CD4-positive, alpha-beta T cell treated with Interleukin-15 for 4 hours (primary cell): ENCODE data around the gene ATF7.
"Not testable (repeated sequence)": the region's sequence is repeated elsewhere in the genome, so short reads cannot be mapped to it uniquely, and the experiment has no call there.

Experiments used
- DNase-seq: peaks from one replicate; pipeline ENCODE4 v3.0.0-alpha.2; 2020; ENCODE audit warnings: low spot score

Gene ATF7

GRCh38 chr12:53564941-53565340 lies 61.2 kb downstream of the ATF7 start:
- no peak for DNase-seq

DNA sequence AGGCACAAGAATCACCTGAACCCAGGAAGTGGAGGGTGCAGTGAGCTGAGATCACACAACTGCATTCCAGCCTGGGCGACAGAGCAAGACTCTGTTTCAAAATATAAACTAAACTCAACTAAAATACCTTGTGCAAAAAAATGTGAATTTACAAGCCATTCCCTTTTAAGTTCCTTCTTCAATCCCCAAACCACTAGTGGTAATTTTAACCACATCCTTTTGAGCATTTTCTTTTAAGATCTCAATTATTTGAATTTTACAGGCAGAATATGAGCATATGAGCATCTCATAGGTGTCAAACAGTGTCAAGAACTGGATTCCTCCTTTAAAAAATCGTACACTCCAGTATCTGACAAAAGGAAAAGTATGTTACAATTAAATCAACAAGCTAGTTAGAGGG lies 61.9 kb downstream of the ATF7 start:
- no peak for DNase-seq

- DNase-seq: no peak
These were observed 62.6 kb downstream of the ATF7 start for GRCh38 chr12:53563452-53564028.

DNA sequence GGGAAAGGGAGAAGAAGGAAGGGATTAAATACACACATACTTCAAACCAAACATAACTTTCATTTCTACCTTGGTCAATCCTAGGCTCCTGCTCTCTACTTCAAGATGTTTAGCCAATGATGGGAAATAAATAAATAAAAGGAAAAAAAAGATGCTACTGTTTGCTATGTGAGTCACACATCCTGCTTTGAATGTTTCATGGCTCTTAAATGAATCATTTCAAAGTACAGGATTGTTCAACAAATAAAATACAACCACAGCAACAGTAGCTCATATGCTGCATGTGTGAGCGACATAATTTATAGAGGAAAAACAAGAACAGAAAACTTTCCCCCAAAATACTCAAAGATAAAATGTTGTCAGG lies 64.6 kb downstream of the ATF7 start:
- no peak for DNase-seq

DNA sequence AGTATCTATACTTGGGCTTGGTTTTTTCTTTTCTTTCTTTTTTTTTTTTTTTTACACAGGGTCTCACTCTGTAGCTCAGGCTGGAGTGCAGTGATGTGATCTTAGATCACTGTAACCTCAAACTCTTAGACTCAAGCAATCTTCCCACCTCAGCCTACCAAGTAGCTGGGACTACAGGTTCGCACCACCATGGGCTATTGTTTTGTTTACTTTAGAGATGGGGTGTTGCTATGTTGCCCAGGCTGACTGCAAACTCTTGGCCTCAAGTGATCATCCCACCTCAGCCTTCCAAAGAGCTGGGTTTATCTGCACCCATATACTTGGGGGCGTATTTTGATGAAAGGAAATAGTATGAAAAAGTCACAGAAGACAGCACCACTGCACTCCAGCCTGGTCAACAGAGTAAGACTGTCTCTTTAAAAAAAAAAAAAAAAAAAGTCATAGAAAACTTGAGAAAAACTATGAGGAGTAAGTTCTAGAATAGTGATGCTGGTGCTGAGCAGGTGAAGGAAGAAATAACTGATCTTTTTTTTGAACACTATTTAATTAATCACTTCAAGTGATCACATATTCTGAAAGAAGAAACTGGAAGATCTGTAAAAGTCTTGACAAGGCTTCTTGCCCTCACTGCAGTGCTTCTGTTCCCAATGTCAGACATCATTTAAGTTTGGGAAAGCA lies 65.1 kb downstream of the ATF7 start:
- no peak for DNase-seq

GRCh38 chr12:53560351-53560750 lies 65.8 kb downstream of the ATF7 start:
- no peak for DNase-seq

DNA sequence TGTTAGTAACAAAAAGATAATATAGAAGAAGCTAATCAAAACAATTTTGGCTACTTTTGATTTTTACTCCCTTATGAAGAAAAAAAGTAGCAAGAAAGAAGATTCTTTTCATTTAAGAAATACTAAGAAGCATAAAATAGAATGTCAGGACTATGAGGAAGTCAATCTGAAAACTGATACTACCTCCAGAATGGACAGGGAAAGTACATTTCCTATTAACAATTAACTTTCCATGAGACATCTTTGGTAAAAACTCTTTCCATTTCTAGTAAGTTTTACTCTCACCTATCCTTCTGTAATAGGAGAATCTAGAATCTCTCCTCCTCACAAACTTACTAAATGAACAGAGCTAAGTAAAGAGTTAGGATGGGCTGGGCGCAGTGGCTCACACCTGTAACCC lies 67.6 kb downstream of the ATF7 start:
- DNase-seq: no peak

GRCh38 chr12:53552361-53553327 lies 73.5 kb downstream of the ATF7 start:
- DNase-seq: no peak

DNA sequence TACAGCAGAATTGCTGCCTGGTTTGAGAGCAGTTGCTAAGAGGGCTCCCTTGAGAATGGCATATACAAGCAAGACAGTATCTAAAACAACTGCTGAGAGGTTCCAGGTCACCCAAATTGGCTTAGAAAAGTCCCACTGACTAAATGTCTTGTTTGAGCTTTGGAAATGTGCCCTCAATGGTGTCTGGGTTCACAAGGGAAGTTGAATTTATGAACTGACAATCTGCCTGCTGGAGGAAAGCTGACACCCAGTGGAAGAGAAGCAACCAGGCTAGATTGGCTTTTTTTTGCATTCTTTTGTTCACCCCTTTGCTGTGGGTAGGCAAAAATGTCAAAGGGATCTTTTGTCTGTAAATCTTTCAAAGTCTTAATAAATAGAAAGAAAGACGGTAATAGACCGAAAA lies 74.3 kb downstream of the ATF7 start:
- no peak for DNase-seq

- no peak for DNase-seq
These were observed 75.6 kb downstream of the ATF7 start for GRCh38 chr12:53550595-53550994.

DNA sequence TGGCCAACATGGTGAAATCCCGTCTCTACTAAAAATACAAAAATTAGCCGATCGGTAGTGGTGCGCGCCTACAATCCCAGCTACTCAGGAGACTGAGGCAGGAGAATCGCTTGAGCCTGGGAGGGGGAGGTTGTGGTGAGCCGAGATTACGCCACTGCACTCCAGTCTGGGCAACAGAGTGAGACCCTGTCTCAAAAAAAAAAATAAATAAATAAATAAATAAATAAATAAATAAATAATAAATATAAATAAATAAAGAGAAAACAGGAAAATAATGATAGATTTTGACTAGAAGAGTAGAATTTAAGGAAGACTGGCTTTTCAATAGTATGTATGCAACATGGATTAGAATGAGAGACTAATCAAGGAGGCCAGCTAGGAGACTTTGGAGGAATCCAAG lies 76.1 kb downstream of the ATF7 start:
- DNase-seq: not testable (repeated sequence)

DNA sequence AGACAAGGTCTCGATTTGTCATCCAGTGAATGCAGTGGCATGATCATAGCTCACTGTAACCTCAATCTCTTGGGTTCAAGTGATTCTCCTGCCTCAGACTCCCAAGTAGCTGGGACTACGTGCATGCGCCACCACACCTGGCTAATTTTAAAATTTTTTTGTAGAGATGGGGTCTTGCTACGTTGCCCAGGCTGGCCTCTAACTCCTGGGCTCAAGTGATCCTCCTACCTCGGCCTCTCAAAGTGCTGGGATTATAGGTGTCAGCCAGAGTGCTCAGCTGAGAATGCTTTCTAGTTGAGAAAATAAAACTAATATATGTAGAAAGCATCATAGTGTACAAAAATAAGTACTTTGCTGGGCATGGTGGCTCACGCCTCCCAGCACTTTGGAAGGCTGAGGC lies 77.8 kb downstream of the ATF7 start:
- DNase-seq: not testable (repeated sequence)

DNA sequence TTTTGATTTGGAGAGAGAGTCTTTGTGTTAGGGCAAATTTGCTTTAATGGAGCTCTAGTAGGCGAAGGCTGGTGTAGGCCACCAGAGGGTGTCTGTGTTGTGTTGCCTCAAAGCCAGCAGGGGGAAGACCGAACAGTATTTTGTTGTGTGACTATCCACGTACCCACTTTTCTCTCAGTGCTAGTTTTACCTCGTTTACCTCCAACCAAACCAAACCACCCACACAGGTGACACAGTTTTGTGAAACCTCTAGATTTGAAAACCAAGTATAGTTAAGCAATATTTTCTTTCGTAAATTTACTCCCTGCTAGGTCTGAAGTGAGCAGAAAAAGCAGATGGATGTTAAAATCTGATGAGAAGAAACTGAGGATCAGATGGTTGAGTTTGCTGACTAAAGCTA lies 82.6 kb downstream of the ATF7 start:
- peak; percentile 49 for DNase-seq

GRCh38 chr12:53539526-53539925 lies 86.7 kb downstream of the ATF7 start:
- no peak for DNase-seq

DNA sequence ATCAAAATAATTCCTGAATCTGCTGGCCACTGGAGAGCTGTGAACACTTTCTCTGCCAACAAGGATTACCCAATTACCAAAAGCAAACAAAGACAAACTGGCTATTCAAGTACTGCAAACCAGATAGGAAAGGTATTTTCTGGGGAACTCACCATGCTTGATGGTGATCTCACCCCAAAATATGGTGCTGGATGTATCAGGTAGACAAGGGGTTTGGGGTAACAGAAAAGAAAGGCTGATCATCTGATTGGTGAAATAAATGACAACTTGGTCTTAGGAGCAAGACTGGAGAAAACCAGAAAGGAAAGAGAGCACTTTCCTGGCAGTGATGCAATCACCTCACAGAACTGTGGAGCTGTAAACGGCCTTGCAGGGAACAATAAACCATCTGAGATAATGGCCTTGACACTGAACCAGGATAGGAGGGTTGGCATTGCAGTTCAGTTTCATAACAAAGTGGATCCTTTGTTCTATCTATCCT lies 87.9 kb downstream of the ATF7 start:
- no peak for DNase-seq

DNA sequence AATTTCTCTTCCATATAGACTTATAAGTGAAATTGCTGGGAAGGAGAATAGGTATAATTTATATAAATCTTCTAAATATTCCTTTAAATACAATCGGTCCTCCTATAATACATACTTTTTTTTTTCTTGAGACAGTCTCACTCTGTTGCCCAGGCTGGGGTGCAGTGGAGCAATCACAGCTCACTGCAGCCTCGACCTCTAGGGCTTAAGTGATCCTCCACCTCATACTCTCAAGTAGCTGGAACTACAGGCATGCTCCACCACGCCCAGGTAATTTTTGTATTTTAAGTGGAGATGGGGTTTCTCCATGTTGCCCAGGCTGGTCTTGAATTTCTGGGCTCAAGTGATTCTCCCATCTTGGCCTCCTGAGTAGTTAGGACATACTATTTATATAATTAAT lies 89.2 kb downstream of the ATF7 start:
- no peak for DNase-seq

- no peak for DNase-seq
These were observed 92.7 kb downstream of the ATF7 start for GRCh38 chr12:53533471-53533870.

- DNase-seq: no peak
These were observed 93.4 kb downstream of the ATF7 start for GRCh38 chr12:53532524-53533445.

- no peak for DNase-seq
These were observed 94.2 kb downstream of the ATF7 start for GRCh38 chr12:53532021-53532420.

GRCh38 chr12:53530920-53531319 lies 95.3 kb downstream of the ATF7 start:
- no peak for DNase-seq

GRCh38 chr12:53530061-53530460 lies 96.1 kb downstream of the ATF7 start:
- no peak for DNase-seq

DNA sequence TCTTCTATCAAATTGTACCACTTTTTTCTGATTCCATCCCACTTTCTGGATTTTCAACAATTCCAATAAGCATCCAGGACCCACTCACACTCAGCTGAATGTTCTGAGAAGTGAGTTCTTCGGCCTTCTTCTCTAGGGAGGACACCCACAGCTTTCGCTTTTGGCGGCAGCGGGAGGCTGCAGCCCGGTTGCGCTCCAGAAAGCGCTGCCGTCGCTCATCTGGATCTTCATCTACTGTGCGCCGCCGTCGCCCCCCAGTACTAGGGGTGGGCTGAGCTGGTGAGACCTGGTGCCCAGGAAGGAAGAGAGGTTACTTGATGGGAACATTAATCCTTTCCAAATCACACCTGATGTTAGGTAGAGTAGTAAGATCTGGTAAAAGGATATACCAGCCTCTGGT lies 101.7 kb downstream of the ATF7 start:
- DNase-seq: no peak
